Trophoblast cell (in vitro differentiated cells and primary cell): ENCODE data around the gene GNG12.

Experiments
- DNase-seq, 2 donors: peaks; one replicate each; pipeline ENCODE4 v3.0.0-alpha.2; 2016
- H2AFZ ChIP-seq: 2 replicates; pipeline ENCODE4 v1.6.1; 2013; ENCODE audit warnings: low read length, moderate library complexity, mild to moderate bottlenecking; ENCODE audit not compliant: insufficient read depth, poor library complexity
- H2AK5ac ChIP-seq: 2 replicates; pipeline ENCODE4 v1.6.1; 2013; ENCODE audit warnings: mild to moderate bottlenecking, low read length
- H2BK120ac ChIP-seq: 2 replicates; pipeline ENCODE4 v1.6.1; 2013; ENCODE audit warnings: low read length, mild to moderate bottlenecking, moderate library complexity; ENCODE audit not compliant: insufficient read depth, poor library complexity
- H2BK12ac ChIP-seq: 2 replicates; pipeline ENCODE4 v1.6.1; 2013; ENCODE audit warnings: mild to moderate bottlenecking, low read length, moderate library complexity
- H2BK5ac ChIP-seq: 2 replicates; pipeline ENCODE4 v1.6.1; 2013; ENCODE audit warnings: low read length, low read depth, moderate library complexity, mild to moderate bottlenecking; ENCODE audit not compliant: poor library complexity
- H3K14ac ChIP-seq: 2 replicates; pipeline ENCODE4 v1.6.1; 2013; ENCODE audit warnings: mild to moderate bottlenecking, low read length
- H3K18ac ChIP-seq: 2 replicates; pipeline ENCODE4 v1.6.1; 2013; ENCODE audit warnings: mild to moderate bottlenecking, low read length
- H3K23ac ChIP-seq: 2 replicates; pipeline ENCODE4 v1.6.1; 2013; ENCODE audit warnings: low read length
- H3K27ac ChIP-seq: 2 replicates; pipeline ENCODE4 v1.5.1; 2013; ENCODE audit warnings: low read depth, mild to moderate bottlenecking, inconsistent platforms, low read length, moderate library complexity
- H3K27me3 ChIP-seq: 2 replicates; pipeline ENCODE4 v1.6.1; 2013; ENCODE audit warnings: inconsistent platforms, mild to moderate bottlenecking, low read length, moderate library complexity; ENCODE audit not compliant: insufficient read depth
- H3K36me3 ChIP-seq, 2 experiments: 1 replicate in 1 of 2; 2 replicates in 1 of 2; pipeline ENCODE4 v1.6.1; 2013; ENCODE audit warnings: low read length in 2 of 2, mild to moderate bottlenecking in 2 of 2, moderate library complexity in 1 of 2; ENCODE audit not compliant: insufficient read depth in 2 of 2, control insufficient read depth in 1 of 2
- H3K4ac ChIP-seq: 2 replicates; pipeline ENCODE4 v1.6.1; 2013; ENCODE audit warnings: low read depth, mild to moderate bottlenecking, low read length, moderate library complexity
- H3K4me1 ChIP-seq, 2 experiments: 1 replicate in 1 of 2; 2 replicates in 1 of 2; pipeline ENCODE4 v1.6.1; 2013; ENCODE audit warnings: low read length in 2 of 2, mild to moderate bottlenecking in 2 of 2, moderate library complexity in 1 of 2; ENCODE audit not compliant: insufficient read depth in 2 of 2, control insufficient read depth in 1 of 2
- H3K4me2 ChIP-seq: 2 replicates; pipeline ENCODE4 v1.6.1; 2013; ENCODE audit warnings: inconsistent platforms, mild to moderate bottlenecking, low read length, moderate library complexity
- H3K4me3 ChIP-seq: 2 replicates; pipeline ENCODE4 v1.5.1; 2013; ENCODE audit warnings: mild to moderate bottlenecking, low read depth, low read length, inconsistent platforms
- H3K79me1 ChIP-seq: one replicate; pipeline ENCODE4 v1.6.1; 2013; ENCODE audit warnings: low read length
- H3K79me2 ChIP-seq: 2 replicates; pipeline ENCODE4 v1.6.1; 2013; ENCODE audit warnings: low read length, mild to moderate bottlenecking; ENCODE audit not compliant: control insufficient read depth, insufficient read depth, poor library complexity
- H3K9ac ChIP-seq: 2 replicates; pipeline ENCODE4 v1.6.1; 2013; ENCODE audit warnings: mild to moderate bottlenecking, low read length
- H3K9me3 ChIP-seq: 2 replicates; pipeline ENCODE4 v1.6.1; 2013; ENCODE audit warnings: low read depth, mild to moderate bottlenecking, control low read depth, inconsistent platforms, low read length; ENCODE audit not compliant: insufficient read depth
- H4K12ac ChIP-seq: 2 replicates; pipeline ENCODE4 v1.6.1; 2013; ENCODE audit warnings: low read depth, mild to moderate bottlenecking, low read length, moderate library complexity
- H4K8ac ChIP-seq: 2 replicates; pipeline ENCODE4 v1.6.1; 2013; ENCODE audit warnings: low read depth, mild to moderate bottlenecking, low read length, moderate library complexity
- H4K91ac ChIP-seq: one replicate; pipeline ENCODE4 v1.6.1; 2013; ENCODE audit warnings: low read depth, mild to moderate bottlenecking, low read length, moderate library complexity
- WGBS: extraction: QIAGEN DNeasy Blood & Tissue Kit; methylation state at CpG from one replicate; pipeline ENCODE4 v1.1.7; 2013; ENCODE audit warnings: missing lambda C conversion rate; ENCODE audit not compliant: insufficient read length, insufficient coverage; ENCODE audit errors: extremely low coverage; 5-methylcytosine and 5-hydroxymethylcytosine counted together

GNG12 gene

DNA sequence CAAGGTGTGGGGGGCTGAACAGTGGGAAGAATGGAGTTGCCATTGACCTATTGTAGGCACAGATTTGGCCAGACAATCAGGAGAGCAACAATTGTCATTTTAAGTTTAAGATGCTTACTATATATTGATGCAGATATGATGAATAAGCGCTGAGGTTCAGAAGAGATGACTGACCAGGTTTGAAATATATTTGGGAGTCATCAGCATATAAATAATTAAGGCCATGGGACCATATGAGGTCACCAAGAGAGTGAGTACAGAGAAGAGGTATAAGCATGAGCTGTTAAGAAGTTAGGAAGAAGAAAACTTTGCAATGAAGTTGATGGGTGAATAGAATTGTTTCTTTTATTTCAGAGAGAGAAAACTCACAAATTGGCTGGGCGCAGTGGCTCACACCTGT, 152.8 kb downstream of the GNG12 start:
- Histone ChIP-seq H3K18ac (no peak overlapping the region), H3K4me1 (peaks cover 2% of the 10 kb centered on the region in 2 experiments), H3K27me3 (no peaks in the 10 kb centered on the region), H3K79me2 (peaks cover 4% of the 10 kb centered on the region), H3K9me3 (no peaks in the 10 kb centered on the region), H4K12ac (no peak overlapping the region), H3K27ac (no peak overlapping the region), H3K14ac (no peak overlapping the region), H3K4ac (no peak overlapping the region), H3K23ac (no peak overlapping the region), H3K4me3 (no peak overlapping the region), H2AFZ (no peak overlapping the region), H3K4me2 (no peak overlapping the region), H4K8ac (no peak overlapping the region), H3K9ac (no peak overlapping the region), H2BK12ac (no peak overlapping the region), H3K79me1 (peaks cover 11% of the 10 kb centered on the region), H2AK5ac (no peak overlapping the region), H2BK120ac (no peak overlapping the region), H3K36me3 (no peaks in the 10 kb centered on the region), H4K91ac (no peak overlapping the region), H2BK5ac (no peak overlapping the region)
- no peak for DNase-seq
- WGBS: no CpG with 5 or more reads among the region's 2 CpGs

DNA sequence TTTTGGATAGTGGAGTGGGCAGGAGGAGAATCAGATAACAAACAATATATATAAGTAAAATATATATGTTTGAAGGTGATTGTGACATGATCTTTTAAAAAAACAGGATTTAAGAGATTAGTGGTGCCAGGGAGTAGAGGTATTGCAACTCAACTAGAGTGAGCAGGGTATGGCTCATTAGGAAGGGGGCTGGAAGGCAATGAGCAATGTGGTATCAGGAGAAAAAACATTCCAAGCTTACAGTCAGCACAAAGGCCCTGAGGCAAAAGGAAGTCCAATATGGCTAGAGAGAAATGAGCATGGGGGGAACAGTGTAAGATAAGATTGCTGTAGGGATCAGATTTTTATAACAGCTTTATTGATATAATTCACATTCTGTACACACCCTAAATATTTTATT, 153.6 kb downstream of the GNG12 start:
- H2AK5ac ChIP-seq: no peak overlapping the region
- H3K18ac ChIP-seq: no peak overlapping the region
- no peak overlapping the region for H2BK5ac ChIP-seq
- no peaks in the 10 kb centered on the region for H3K27me3 ChIP-seq
- H2BK12ac ChIP-seq: no peak overlapping the region
- H3K4me2 ChIP-seq: no peak overlapping the region
- H3K9me3 ChIP-seq: no peaks in the 10 kb centered on the region
- H4K8ac ChIP-seq: no peak overlapping the region
- H3K9ac ChIP-seq: no peak overlapping the region
- no peaks in the 10 kb centered on the region for H3K36me3 ChIP-seq
- H4K91ac ChIP-seq: no peak overlapping the region
- no peak overlapping the region for H3K4me3 ChIP-seq
- H3K79me2 ChIP-seq: no peaks in the 10 kb centered on the region
- DNase-seq: peak; percentile 53 to 66
- H3K23ac ChIP-seq: no peak overlapping the region
- H3K4ac ChIP-seq: no peak overlapping the region
- no peak overlapping the region for H2AFZ ChIP-seq
- H2BK120ac ChIP-seq: no peak overlapping the region
- H3K79me1 ChIP-seq: peaks cover 7% of the 10 kb centered on the region
- no peak overlapping the region for H3K14ac ChIP-seq
- no peak overlapping the region for H4K12ac ChIP-seq
- peaks cover 2% of the 10 kb centered on the region in 2 experiments for H3K4me1 ChIP-seq
- H3K27ac ChIP-seq: no peak overlapping the region

DNA sequence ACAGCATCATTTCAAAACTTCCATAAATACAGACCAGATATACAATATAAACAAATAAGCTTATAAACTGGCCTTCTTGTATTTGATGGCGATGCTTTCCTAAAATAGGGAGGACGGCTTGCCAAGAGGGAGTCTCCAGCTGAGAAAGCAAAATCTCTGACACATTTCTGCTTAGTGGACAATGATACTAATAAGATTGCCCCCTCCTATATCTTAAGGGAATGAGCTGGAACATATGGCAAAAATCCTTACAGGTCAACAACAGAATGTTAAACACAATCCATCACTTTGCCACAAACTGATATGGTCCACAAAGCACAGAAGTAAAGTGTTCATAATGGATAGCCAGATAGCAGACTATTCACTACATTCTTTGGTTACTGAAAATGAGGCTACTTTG, 155.3 kb downstream of the GNG12 start:
- Histone ChIP-seq H3K36me3 (no peaks in the 10 kb centered on the region), H4K12ac (no peak overlapping the region), H2AK5ac (no peak overlapping the region), H3K27ac (no peak overlapping the region), H2AFZ (no peak overlapping the region), H3K79me2 (no peaks in the 10 kb centered on the region), H2BK12ac (no peak overlapping the region), H3K9me3 (no peaks in the 10 kb centered on the region), H3K4ac (no peak overlapping the region), H3K23ac (no peak overlapping the region), H3K4me1 (peaks cover 0 to 2% of the 10 kb centered on the region in 2 experiments), H3K4me3 (no peak overlapping the region), H2BK5ac (no peak overlapping the region), H3K14ac (no peak overlapping the region), H3K79me1 (peaks cover 3% of the 10 kb centered on the region), H2BK120ac (no peak overlapping the region), H4K8ac (no peak overlapping the region), H3K4me2 (no peak overlapping the region), H4K91ac (no peak overlapping the region), H3K27me3 (no peaks in the 10 kb centered on the region), H3K9ac (no peak overlapping the region), H3K18ac (no peak overlapping the region)
- no CpG with 5 or more reads among the region's 2 CpGs for WGBS
- DNase-seq: no peak

DNA sequence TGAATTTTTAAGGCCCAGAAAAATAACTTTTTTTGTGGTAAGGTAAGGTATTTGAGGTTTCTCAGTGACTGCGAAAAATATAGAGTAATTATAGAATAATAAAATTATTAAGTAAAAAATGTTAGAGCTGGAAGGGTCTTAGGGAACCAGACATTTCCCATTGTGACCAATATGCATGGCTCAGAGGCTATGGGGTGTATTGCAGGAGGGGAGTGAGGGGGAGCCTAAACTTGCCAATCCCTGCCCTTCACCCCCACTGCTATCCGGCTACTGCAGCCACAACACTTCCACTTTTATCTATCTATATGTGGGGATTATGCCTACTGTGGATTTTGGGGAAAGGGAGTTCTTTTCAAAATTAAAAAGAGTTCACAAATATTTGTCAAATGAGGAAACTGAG, 155.9 kb downstream of the GNG12 start:
- no peaks in the 10 kb centered on the region for H3K27me3 ChIP-seq

More for the DNA sequence above, 155.9 kb downstream of the GNG12 start:
- Histone ChIP-seq H3K9ac (no peak overlapping the region), H3K79me1 (peaks cover 3% of the 10 kb centered on the region), H3K4ac (no peak overlapping the region), H3K36me3 (no peaks in the 10 kb centered on the region), H3K4me3 (no peak overlapping the region), H3K79me2 (no peaks in the 10 kb centered on the region), H3K27ac (no peak overlapping the region), H2BK120ac (no peak overlapping the region), H2AK5ac (no peak overlapping the region), H4K8ac (no peak overlapping the region), H3K14ac (no peak overlapping the region), H4K12ac (no peak overlapping the region), H3K23ac (no peak overlapping the region), H3K4me2 (no peak overlapping the region), H2AFZ (no peak overlapping the region), H3K9me3 (no peaks in the 10 kb centered on the region), H3K18ac (no peak overlapping the region), H3K4me1 (peaks cover 0 to 2% of the 10 kb centered on the region in 2 experiments), H2BK5ac (no peak overlapping the region), H2BK12ac (no peak overlapping the region), H4K91ac (no peak overlapping the region)
- DNase-seq: no peak
- no CpG with 5 or more reads among the region's 2 CpGs for WGBS
